Right renal cortex interstitium (tissue), 3 donors: ENCODE data around the gene MVD. TPM values are rescaled to one million over a fixed set of nuclear protein-coding genes. Genes with fewer than 3 reads are reported as not detected.
"Not testable (repeated sequence)": the region's sequence is repeated elsewhere in the genome, so short reads cannot be mapped to it uniquely, and the experiment has no call there.

Source experiments
- DNase-seq, 3 donors: peaks; one replicate each; pipeline ENCODE4 v3.0.0-alpha.2; 2013; ENCODE audit warnings: low read depth in 3 of 3, low spot score in 2 of 3
- polyA plus RNA-seq, 3 donors: library from polyadenylated mRNA; unstranded; fragments of 120-200 nt; gene quantifications; one replicate each; pipeline ENCODE4 v1.2.1, GENCODE V29; 2013; ENCODE audit not compliant: insufficient read length in 3 of 3

MVD gene
- polyA plus RNA-seq, 3 donors = 21.6 to 24.3 (median 24.0) TPM

- no peak for DNase-seq
Observed at GRCh38 chr16:88613911-88614817, 48.7 kb downstream of the MVD start.

GRCh38 chr16:88613293-88613692, 49.6 kb downstream of the MVD start:
- no peak for DNase-seq

- peak in 1 of 3 donors; percentile 63 for DNase-seq
Observed at GRCh38 chr16:88610909-88611812, 51.7 kb downstream of the MVD start.

GRCh38 chr16:88610080-88610479, 52.8 kb downstream of the MVD start:
- DNase-seq = no peak

- not testable (repeated sequence) for DNase-seq
Observed at GRCh38 chr16:88609426-88609825, 53.5 kb downstream of the MVD start.

GRCh38 chr16:88608076-88608475, 54.8 kb downstream of the MVD start:
- no peak for DNase-seq

- DNase-seq = no peak
Observed at GRCh38 chr16:88606148-88606757, 56.6 kb downstream of the MVD start.

GRCh38 chr16:88605186-88606147, 57.4 kb downstream of the MVD start:
- DNase-seq = no peak

GRCh38 chr16:88602091-88602490, 60.8 kb downstream of the MVD start:
- no peak for DNase-seq

Other genes starting within 250 kb of the MVD start
- 1 to 10 TPM; 1.6 to 2.2 (median 1.8) TPM for gene ZFPM1, start 209.8 kb downstream of the MVD start, polyA plus RNA-seq
- gene ZC3H18, start 92.7 kb downstream of the MVD start, polyA plus RNA-seq = 10 to 100 TPM; 27.1 to 29.6 (median 29.2) TPM
- not detected for gene IL17C, start 24.5 kb downstream of the MVD start, polyA plus RNA-seq
- gene CYBA, start 12.0 kb downstream of the MVD start, polyA plus RNA-seq = 100 to 1,000 TPM in 1 of 3 donors, 10 to 100 TPM in 2; 71.7 to 102 (median 87.1) TPM
- gene SNAI3, start 23.4 kb upstream of the MVD start, polyA plus RNA-seq = under 1 TPM; 0.42 to 0.62 (median 0.47) TPM
- gene RNF166, start 43.3 kb upstream of the MVD start, polyA plus RNA-seq = 10 to 100 TPM; 13.2 to 15.2 (median 14.2) TPM
- gene CTU2, start 43.4 kb upstream of the MVD start, polyA plus RNA-seq = 10 to 100 TPM in 2 of 3 donors, 1 to 10 TPM in 1; 8.7 to 11.2 (median 10.1) TPM
- 10 to 100 TPM; 22.6 to 33.4 (median 25.0) TPM for gene PIEZO1, start 122.1 kb upstream of the MVD start, polyA plus RNA-seq
- gene CDT1, start 140.7 kb upstream of the MVD start, polyA plus RNA-seq = 10 to 100 TPM in 2 of 3 donors, 1 to 10 TPM in 1; 9.7 to 13.7 (median 10.5) TPM
- gene APRT, start 148.8 kb upstream of the MVD start, polyA plus RNA-seq = 10 to 100 TPM; 67.9 to 78.8 (median 68.8) TPM
- gene GALNS, start 193.9 kb upstream of the MVD start, polyA plus RNA-seq = 10 to 100 TPM; 17.1 to 19.2 (median 18.6) TPM
- 100 to 1,000 TPM in 1 of 3 donors, 10 to 100 TPM in 2; 82.1 to 103 (median 89.1) TPM for gene TRAPPC2L, start 194.0 kb upstream of the MVD start, polyA plus RNA-seq
- gene PABPN1L, start 203.6 kb upstream of the MVD start, polyA plus RNA-seq = not detected